NOMO-1 treated with DMSO at 0.1 percent for 48 hours (cell line): ENCODE measurements around the gene EYA2.
"Not testable (repeated sequence)": the region's sequence is repeated elsewhere in the genome, so short reads cannot be mapped to it uniquely, and the experiment has no call there.

Experiments
- DNase-seq: peaks from one replicate; lab custom pipeline; 2025; ENCODE audit not compliant: unreplicated experiment; lab: John Stamatoyannopoulos, UW

The EYA2 gene

DNA sequence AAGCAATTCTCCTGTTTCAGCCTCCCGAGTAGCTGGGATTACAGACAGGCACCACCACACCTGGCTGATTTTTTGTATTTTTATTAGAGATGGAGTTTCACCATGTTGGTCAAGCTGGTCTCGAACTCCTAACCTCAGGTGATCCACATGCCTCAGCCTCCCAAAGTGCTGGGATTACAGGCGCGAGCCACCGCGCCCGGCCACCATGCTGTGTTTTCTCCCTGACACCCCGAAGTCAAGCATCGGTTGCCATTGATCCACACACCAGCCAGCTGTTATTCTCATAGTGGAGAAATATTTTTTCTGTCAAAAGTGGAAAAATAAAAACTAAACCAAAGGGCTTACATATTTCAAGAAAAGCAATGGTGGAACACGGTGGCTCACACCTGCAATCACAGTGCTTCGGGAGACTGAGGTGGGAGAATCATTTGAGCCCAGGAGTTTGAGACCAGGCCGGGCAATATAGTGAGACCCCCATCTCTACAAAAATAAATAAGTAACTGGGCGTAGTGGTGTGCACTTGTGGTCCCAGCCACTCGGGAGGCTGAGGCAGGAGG lies 304.4 kb downstream of the EYA2 start:
- no peak for DNase-seq

GRCh38 chr20:47201074-47201730 lies 306.6 kb downstream of the EYA2 start:
- no peak for DNase-seq

GRCh38 chr20:47202733-47203667 lies 308.4 kb downstream of the EYA2 start:
- DNase-seq = no peak

DNA sequence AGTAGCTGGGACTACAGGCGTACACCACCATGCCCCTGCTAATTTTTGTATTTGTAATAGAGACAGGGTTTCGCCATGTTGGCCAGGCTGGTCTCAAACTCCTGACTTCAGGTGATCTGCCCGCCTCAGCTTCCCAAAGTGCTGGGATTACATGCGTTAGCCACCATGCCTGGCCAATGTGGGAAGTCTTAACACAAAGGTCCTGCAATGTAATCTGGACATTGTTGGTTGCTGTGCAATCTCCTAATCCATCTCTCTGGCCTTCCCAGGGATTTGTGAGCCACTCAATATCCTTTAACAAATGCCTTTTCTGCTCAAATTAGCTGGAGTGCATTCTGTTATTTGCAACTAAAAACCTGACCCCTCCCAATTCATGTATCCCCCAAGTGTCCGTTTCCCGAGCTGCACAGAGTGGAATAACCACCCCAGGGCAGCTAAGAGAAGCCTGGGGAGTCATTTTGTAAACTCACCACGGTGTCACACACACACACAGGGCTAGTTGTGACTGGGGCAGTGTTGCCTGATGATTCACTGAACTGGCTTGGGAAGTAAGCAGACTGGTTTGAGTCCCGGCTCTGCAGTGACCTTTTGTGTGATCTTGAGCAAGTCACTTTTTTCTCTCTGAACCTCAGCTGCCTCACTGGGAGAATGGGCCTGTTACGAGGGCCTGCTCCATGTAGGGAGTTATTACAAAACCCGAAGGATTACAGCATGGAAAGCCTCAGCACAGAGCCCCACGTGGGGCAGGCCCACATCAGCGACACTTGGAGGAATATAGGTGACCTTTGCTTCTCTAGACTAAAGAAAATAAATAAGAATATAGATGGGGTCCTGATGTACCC lies 309.6 kb downstream of the EYA2 start:
- no peak for DNase-seq

DNA sequence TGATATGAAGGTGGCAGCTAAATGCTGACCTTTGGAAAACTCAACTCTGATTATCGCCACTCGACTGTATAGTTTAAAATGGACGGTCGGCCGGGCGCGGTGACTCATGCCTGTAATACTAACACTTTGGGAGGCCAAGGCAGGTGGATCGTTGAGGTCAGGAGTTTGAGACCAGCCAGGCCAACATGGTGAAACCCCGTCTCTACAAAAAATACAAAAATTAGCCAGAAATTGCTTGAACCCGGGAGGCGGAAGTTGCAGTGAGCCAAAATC lies 310.1 kb downstream of the EYA2 start:
- DNase-seq = not testable (repeated sequence)

DNA sequence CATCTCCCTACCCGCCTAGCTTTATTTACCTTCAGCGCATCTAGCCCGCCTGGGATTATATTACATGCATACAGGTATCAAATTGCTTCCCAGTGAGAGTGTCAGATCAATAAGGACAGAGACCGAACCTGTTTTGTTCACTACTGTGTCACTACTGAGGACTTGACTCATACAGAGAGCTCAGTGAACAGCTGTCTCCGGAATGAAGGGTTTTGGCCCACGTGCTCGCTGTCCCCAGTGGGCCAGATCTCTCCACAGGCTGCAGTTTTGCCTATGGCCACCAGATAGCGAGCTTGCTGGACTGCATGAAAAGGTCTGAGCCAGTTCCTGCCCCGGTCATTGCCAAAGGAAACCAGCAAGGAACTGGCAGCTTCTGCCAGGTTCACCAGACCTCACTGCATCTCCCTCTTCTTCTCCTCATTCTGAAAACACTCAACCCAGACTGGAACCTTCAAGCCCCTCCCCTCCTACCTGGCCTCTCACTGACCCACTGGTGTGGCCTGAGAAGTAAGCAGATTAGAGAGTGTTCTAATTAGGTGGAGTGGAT lies 311.0 kb downstream of the EYA2 start:
- DNase-seq = peak; percentile 8

DNA sequence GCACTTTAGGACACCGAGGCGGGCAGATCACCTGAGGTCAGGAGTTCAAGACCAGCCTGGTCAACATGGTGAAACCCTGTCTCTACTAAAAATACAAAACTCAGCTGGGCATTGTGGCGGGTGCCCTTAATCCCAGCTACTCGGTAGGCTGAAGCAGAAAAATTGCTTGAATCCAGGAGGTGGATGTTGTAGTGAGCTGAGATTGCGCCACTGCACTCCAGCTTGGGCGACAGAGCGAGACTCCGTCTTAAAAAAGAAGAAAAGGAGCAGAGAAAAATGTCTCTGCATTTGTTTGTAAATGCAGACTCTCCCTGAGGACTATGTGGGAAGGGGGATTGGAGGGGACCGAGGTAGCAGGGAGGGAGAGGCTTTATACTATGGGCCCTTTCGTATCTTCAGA lies 311.9 kb downstream of the EYA2 start:
- not testable (repeated sequence) for DNase-seq

- no peak for DNase-seq
Measured at GRCh38 chr20:47206962-47207641, 312.5 kb downstream of the EYA2 start.

DNA sequence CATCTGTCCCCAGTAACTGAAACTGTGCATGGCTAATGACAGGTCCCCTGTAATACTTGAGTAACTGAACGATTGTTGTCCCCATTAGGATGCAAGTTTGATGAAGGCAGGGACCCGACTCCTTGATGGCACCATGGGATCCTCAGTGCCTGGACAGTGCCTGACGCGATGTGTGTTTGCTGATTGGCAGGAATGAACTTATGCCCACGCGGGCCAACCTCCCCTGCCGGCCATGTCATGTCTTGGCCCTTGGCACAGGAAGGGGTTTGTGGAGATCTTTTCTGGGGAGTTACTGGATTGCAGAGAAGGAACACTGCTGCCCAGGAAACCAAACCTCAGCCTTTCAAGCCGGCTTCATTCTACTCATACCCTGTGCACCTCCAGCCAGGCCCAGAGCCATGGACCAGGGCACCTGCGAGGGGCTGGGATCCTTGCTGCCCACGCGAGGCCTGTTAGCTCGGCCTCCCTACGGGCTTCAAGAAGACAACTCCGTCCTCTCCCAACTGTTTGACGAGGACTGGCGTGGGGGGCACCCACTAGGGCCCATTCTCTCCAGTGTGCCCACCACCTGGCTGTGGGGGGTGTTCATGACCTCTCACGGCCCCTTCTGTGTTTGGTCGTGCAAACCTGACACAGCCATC lies 314.0 kb downstream of the EYA2 start:
- DNase-seq = no peak

DNA sequence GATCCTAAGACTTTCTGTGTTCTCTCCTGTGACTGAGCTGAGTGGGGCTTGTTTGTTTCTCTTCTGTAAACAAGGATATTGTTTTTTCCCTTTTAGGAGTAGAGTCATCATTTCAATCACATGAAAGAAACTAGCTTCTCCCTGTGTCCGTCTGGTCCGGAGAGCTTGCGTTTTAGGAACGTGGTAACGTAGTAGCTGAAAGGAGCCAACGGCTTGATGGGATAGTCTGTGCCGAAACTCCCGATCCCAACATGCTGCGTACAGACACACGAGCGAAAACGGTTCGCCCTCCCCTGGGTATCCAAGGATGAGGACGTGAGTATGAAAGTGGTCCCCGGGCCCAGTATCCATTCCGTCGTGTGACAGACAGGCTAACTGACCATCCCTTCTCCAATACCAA lies 315.3 kb downstream of the EYA2 start:
- DNase-seq = no peak

DNA sequence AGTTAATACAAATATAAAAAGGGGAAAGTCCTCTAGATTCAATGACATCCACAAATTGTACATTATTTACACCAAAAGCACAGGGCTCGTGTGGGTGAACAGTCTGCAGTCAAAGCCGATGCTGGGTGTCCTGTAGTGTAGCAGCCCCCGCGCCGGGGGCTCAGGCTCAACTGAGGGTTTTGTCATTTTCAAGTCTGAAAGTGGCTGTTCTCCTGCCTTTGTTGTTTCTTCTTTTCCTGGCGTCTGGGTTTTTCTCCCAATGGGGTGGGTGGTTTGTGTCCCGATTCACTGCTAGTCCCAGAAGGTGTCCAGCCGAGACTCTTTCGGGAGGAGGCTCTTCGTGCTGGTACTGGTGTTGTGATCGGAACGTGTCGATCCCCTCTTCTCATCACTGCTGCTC lies 315.8 kb downstream of the EYA2 start:
- no peak for DNase-seq

- DNase-seq = no peak
Measured at GRCh38 chr20:47211036-47211435, 316.4 kb downstream of the EYA2 start.

- DNase-seq = no peak
Measured at GRCh38 chr20:47212606-47213207, 318.1 kb downstream of the EYA2 start.

DNA sequence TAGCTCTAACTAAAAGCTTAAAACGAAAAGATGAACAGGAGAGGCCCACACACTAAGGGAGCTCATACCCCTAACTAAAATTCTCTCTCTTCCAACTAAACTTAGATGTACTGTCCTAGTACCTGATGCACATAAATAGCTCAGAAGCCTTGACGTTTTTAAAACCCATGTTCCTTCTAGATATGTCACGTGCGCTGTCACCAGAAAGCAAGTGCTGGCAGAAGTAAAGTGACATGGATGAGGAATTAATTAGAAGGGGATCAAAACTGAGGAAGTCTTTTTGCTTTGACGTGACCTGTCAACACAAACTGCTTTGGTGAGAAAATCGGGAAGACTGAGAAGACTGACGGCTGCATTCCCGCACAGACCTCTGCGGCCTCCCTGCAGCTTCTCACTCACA lies 319.3 kb downstream of the EYA2 start:
- no peak for DNase-seq

DNA sequence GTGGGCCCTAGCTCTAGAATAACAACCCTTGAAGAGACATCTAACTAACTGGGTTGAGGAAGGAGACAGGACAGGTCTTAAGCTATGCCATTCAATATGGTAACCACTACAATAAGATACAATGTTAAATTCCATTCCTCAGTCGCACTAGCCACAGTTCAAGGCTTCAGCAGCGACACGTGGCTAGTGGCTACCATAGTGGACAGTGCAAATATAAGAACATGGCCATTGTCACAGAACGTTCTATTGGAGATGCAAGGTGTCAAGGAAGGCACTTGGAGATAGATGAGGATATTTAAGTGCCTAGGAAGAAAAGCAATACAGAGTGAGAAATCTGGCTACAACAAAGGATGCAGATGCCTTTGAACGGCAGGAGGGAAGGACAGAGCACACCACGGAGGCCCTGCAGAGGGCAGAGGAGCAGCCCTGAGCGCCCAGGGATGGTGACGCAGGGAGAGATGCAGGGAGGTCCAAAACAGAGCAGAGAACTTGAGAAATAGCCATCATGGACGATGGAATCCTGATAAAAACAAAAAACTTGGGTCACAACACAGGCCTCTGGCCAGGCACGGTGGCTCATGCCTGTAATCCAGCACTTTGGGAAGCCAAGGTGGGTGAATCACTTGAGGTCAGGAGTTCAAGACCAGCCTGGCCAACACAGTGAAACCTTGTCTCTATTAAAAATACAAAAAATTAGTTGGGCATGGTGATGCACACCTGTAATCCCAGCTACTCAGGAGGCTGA lies 321.2 kb downstream of the EYA2 start:
- DNase-seq = no peak

GRCh38 chr20:47216819-47217410 lies 322.3 kb downstream of the EYA2 start:
- DNase-seq = no peak

GRCh38 chr20:47217482-47218446 lies 323.1 kb downstream of the EYA2 start:
- DNase-seq = no peak
